ENCODE results near the gene CRADD.

CRADD gene

DNA sequence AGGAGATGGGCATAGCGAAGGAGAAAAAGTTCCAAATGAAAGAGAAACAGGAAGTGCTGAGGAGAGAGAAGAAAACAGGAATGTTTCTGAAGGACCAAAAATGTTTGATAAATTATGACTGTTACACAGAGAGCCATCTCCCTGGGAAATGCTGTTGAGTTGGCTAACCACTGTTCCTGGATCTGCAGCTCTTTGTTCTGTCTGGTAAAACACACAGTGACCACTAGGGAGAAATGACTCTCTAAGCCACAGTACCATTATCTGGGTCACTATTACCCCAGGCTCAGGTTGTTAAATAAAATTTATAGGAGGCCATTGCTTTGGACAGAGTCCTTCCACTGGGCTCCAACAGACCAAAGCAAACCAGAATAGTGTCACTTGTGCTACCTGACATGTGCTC, 219.3 kb downstream of the CRADD start:
- no peak overlapping the region for H3K4me3 ChIP-seq (ENCODE audit: low read length)
- DNase-seq (ENCODE audit: low read depth, low spot score): no peak

- no peak overlapping the region for H3K4me3 ChIP-seq (ENCODE audit: low read length)
- no peak for DNase-seq (ENCODE audit: low read depth, low spot score)
Observed at GRCh38 chr12:93896952-93897351, 219.8 kb downstream of the CRADD start.

- H3K4me3 ChIP-seq (ENCODE audit: low read length): no peak overlapping the region
- DNase-seq (ENCODE audit: low read depth, low spot score): no peak
Observed at GRCh38 chr12:93901739-93902138, 224.6 kb downstream of the CRADD start.

GRCh38 chr12:93902192-93902591, 225.0 kb downstream of the CRADD start:
- DNase-seq (ENCODE audit: low read depth, low spot score): no peak

DNA sequence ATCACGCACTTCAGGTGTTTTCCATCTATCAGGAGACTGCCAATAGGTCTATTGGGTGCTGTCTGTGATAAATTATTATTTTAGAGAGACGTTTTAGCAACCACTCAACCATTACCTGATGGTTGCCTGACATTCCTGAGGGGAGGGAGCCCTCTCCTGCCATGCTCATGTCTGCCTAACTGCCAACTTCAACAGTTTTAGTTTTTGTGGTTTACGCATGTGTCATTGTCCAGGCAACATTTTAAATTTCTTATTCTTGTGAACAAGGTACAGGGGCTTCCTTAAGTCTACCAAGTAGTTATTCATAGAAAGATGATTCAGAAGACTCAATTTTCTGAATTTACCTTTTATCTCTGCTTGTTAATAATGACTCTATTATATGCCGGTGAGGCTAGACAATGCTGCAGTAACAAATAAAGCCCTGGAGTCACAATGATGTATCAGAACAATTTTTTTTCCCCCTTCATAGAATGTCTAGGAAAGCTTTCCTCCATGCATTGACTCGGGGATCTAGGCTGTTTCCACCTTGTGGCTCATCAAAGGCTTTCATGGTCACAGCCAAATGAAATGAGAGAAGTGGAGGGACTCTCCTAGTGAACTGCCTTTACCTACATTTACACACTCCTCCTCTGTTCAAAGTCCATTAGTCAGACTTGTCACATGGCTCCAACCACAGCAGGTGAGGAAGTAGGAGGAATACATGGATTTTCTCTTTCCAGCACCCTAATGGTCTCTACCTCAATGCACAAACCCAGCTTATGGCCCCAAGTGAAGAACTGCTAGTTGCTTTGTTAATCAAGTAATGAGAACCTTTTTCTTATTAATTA, 225.8 kb downstream of the CRADD start:
- DNase-seq (ENCODE audit: low read depth, low spot score): no peak
- H3K4me3 ChIP-seq (ENCODE audit: low read length): no peak overlapping the region

More at GRCh38 chr12:93902192-93902591, 225.0 kb downstream of the CRADD start:
- no peak overlapping the region for H3K4me3 ChIP-seq (ENCODE audit: low read length)

DNA sequence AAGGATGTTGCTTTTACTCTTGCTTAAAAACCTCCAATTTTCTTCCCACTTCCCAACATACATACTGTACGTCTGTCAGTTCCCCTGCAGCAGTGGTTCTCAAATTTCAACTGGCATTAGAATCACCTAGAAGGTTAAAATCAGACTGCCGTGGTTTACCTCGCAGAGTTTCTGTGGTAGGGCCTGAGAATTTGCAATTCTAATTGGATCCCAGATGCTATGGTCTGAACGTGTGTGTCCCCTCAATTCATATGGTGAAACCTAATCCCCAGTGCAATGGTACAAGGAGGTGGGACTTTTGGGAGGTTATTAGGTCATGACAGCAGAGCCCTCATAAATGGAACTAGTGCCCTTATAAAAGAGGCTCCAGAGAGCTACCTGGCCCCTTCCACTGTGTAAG, 226.9 kb downstream of the CRADD start:
- no peak for DNase-seq (ENCODE audit: low read depth, low spot score)
- no peak overlapping the region for H3K4me3 ChIP-seq (ENCODE audit: low read length)

- no peak overlapping the region for H3K4me3 ChIP-seq (ENCODE audit: low read length)
- no peak for DNase-seq (ENCODE audit: low read depth, low spot score)
Observed at GRCh38 chr12:93908264-93908663, 231.1 kb downstream of the CRADD start.

DNA sequence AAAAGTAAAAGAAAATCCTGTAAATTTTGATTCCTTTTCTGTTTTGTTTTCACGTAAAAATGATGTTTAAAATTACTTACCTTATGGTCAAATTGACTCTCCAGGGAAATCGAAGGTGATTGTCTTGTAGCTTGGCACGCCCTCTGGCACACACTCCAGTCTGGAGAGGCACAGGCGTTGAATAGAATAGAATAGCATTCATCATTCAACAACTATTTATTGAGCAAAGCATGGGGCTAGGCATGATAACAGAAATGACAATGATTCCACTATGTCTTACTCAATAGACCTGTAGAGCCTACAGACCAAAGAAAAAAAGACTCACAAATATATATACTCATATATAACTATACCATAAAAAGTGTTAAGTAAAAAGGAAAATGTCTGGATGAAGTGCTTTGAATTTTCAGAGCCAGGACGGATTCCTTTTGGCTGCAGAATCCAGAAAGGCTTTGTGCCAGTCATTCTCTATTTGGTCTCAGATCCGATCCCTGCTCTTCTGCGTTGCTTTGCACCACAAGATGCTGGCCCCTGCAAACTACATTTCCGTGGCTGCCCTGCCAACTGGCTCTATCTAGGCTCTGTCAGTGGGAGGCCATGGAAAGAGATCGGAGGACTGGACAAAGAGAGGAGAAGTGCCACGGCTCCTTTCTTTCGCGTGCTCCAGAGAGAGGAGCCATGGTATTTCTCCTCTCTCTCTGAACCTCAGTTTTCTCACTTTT, 231.8 kb downstream of the CRADD start:
- DNase-seq (ENCODE audit: low read depth, low spot score): no peak
- no peak overlapping the region for H3K4me3 ChIP-seq (ENCODE audit: low read length)

DNA sequence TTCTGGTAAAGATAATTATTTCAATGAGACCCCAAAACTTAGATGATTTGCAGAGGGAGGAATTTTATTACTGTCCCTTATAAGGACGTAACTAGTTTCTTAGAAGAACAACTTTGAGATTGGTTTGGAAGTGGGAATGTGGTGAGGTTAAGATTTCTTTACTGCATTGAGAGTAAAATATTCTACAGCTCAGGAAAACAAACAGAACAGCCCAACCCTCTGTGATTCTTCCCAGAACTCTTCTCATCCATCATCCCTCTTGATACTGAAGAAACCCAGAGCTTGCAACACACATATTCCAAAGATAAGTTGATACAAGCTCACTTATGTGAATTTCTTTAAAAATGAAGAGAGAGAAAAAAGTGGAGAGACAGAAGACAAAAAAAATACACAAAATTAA, 234.2 kb downstream of the CRADD start:
- no peak overlapping the region for H3K4me3 ChIP-seq (ENCODE audit: low read length)
- DNase-seq (ENCODE audit: low read depth, low spot score): no peak

GRCh38 chr12:93912086-93912733, 235.0 kb downstream of the CRADD start:
- DNase-seq (ENCODE audit: low read depth, low spot score): no peak
- no peak overlapping the region for H3K4me3 ChIP-seq (ENCODE audit: low read length)

GRCh38 chr12:93913845-93914244, 236.7 kb downstream of the CRADD start:
- no peak for DNase-seq (ENCODE audit: low read depth, low spot score)
- no peak overlapping the region for H3K4me3 ChIP-seq (ENCODE audit: low read length)

DNA sequence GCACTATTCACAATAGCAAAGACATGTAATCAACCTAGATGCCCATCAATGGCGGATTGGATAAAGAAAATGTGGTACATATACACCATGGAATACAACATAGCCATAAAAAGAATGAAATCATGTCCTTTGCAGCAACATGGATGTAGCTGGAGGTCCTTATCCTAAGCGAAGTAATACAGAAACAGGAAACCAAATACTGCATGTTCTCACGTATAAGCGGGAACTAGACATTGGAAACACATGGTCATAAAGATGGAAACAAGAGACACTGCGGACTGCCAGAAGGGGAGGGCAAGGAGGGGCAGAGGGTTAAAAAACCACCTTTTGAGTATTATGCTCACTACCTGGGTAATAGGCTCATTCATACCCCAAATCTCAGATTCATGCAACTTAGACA, 237.1 kb downstream of the CRADD start:
- no peak for DNase-seq (ENCODE audit: low read depth, low spot score)
- no peak overlapping the region for H3K4me3 ChIP-seq (ENCODE audit: low read length)

GRCh38 chr12:93915411-93915810, 238.2 kb downstream of the CRADD start:
- H3K4me3 ChIP-seq (ENCODE audit: low read length): no peak overlapping the region
- no peak for DNase-seq (ENCODE audit: low read depth, low spot score)

DNA sequence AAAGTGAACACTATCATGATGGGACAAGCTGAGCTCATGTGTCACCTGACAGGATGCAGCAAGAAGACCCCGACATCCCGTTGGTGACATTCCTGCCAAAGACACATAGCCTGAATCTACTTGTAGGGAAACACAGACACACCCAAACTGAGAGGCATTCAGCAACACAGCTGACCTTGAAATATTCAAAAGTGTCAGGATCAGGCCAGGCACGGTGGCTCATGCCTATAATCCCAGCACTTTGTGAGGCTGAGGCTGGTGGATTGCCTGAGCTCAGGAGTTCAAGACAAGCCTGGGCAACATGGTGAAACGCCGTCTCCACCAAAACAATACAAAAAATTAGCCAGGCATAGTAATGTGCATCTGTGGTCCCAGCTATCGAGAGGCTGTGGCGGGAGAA, 239.2 kb downstream of the CRADD start:
- DNase-seq (ENCODE audit: low read depth, low spot score): no peak
- no peak overlapping the region for H3K4me3 ChIP-seq (ENCODE audit: low read length)

- DNase-seq (ENCODE audit: low read depth, low spot score): no peak
- H3K4me3 ChIP-seq (ENCODE audit: low read length): no peak overlapping the region
Observed at GRCh38 chr12:93918262-93918661, 241.1 kb downstream of the CRADD start.

- H3K4me3 ChIP-seq (ENCODE audit: low read length): no peak overlapping the region
- DNase-seq (ENCODE audit: low read depth, low spot score): no peak
Observed at GRCh38 chr12:93918900-93919299, 241.7 kb downstream of the CRADD start.

DNA sequence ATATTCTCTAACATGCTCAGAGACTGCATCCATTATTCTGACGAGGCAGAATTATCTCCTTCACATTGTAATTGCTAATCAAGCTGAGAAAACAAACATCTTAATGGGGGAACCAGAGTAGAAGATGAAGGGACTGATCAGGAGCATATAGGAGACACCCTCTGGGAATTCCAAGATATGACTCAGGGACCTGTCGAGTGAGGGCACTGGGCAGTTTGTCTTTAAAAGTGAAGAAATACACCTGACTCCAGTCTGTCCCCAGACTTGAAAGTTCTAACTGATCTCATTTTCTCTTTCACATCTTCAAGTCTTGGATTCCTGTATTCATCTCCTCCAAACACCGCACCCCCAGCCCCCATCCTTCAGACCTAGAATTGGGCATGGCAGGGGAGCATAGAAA, 244.3 kb downstream of the CRADD start:
- no peak overlapping the region for H3K4me3 ChIP-seq (ENCODE audit: low read length)
- no peak for DNase-seq (ENCODE audit: low read depth, low spot score)

GRCh38 chr12:93922583-93923006, 245.4 kb downstream of the CRADD start:
- no peak for DNase-seq (ENCODE audit: low read depth, low spot score)
- no peak overlapping the region for H3K4me3 ChIP-seq (ENCODE audit: low read length)

DNA sequence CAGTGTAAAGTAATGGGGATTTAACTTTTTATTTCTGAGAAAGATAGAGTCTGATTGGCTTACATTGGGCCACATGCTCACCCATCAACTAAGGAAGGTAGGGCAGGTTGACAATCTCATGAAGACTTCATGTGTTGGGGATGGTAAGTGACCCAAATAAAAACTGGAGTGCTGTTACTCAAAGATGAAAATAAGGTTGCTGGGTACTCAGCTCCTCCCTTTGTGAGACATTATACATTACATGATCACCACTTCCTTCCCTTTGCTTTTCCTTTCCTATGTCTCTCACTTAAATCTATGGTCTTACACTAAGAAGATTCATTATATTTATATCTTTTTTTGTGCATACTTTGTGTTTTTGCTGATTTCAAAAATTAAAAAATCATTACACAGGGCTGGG, 247.2 kb downstream of the CRADD start:
- no peak for DNase-seq (ENCODE audit: low read depth, low spot score)
- H3K4me3 ChIP-seq (ENCODE audit: low read length): no peak overlapping the region

DNA sequence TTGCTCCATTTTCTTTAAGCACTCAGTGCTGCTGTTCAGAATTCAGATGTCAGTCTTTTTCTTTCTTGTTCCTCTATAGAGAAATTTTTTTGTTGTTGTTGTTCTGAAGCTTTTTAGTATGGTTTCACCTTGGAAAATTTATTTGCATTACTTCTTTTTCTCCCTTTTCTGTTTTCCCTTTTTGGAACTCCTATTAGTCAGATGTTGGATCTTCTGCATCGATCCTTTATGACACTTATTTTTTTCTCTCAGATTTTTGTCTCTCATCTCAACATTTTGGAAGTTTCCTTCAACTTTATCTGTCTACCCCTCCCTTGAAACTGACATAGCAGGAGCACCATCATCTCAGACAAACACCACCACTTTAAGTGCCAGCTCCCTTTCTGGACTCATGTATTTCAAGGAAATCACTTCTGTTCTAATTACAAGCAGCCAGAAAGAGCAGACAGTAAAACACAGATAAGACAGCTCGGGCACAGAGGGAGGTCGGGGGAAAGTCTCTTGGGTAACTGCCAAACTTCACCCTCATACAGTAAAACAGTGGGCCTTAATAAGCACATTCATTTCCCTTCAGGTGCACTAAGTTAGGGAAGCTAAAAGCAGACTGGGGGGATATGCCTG, 248.5 kb downstream of the CRADD start:
- DNase-seq (ENCODE audit: low read depth, low spot score): no peak
- no peak overlapping the region for H3K4me3 ChIP-seq (ENCODE audit: low read length)

Measured in Jurkat, Clone E6-1 (cell line).